NCI-H2081 (cell line): ENCODE results near the gene LIG4.
A peak's percentile ranks its signal among the peaks of the same experiment; 100 is the strongest.
"Not testable (repeated sequence)": the region's sequence is repeated elsewhere in the genome, so short reads cannot be mapped to it uniquely, and the experiment has no call there.

Source experiments
- DNase-seq, 2 experiments: peaks; one replicate each; lab custom pipeline; 2025; lab: John Stamatoyannopoulos, UW

LIG4 gene

DNA sequence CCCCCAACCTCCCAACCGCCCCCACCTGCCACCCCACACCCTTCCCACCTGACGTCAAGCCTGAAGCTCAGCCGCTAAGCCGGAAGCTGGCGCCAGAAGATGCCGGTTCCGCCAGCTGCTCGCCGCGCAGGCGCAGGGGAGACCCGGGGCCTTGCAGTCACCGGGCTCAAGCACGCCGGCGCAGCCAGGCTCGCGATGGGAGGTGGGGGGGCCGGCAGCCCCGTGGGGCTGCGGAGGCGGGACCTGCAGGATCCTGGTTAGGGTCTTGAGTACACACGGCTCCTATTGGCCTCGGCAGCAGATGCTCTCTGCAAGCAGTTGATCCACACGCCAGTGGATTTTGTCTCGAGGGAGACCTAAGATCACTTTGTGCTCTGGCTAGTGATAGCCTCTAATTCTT is at the start of gene LIG4:
Gene LIG4 (minus strand): TSS at position 101 of the 400 bp plus-strand sequence. CDS start 4,268 bp downstream, outside the sequence.
- peak; percentile 93 to 96 for DNase-seq

DNA sequence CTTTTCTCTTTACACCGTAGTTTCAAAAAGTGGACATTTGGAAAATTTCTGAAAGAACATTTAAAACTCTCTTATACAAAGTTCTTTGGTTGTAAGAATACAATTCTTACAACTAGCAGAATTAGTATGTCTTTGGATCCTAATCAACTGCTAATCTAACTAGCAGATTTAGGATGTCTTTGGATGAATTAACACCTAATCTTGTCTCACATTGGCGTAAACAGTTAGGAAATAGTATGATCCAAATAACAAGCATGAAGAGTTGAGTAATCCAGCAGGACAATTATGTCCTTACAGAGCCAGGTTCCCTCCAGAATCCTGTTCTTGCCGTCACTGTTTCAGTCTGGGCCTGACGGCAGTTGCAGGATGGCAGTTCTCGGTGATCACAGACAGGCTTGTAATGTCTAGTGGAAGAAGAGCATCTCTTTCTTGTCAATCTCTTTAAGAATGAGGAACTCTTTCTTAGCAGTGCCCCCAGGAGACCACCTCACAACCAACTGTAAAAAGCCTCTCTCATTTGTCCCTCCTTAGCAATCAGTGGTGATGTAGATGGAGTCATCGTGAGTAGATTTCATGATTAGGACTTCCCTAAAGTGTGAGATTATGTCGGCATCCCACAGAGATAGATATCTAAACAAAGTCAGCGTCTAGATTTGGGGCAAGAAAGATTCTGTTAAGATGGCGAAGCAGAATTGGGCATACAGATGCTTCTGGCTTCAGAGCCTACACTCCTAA is 48.5 kb upstream of the LIG4 start:
- DNase-seq: no peak

DNA sequence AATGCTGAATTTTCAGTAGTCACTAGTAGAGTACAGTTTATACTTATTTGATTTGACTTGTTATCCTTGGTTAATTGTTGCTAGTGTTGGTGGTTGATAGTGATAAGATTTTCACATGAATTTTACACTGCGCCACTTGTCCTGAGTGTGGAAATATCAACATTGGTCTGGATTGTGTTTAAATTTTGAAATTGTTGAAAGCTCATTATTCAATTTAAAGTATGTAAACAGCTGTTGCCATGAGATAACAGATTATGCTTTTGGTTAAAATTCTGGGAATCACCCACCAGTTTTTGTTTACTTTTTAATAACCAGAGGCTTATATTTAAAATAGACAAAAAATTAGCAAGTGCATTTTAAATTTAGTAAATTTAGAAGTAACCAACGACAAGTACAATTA is 41.9 kb upstream of the LIG4 start:
- DNase-seq: no peak

DNA sequence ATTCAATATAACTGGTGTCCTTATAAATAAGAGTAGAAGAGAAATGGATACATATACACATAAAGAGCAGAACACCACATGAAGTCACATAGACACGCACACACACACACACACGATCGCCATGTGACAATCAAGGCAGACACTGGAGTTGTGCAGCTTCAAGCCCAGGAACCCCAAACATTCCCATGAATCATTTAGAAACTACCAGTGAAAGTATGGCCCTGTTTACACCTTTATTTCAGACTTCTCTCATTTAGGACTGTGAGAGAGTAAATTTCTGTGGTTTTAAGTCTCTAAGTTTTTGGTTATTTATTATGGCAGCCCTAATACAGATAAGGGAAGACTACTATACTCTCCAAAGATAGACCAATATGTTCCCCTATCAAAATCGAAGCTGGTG is 33.8 kb upstream of the LIG4 start:
- no peak for DNase-seq

DNA sequence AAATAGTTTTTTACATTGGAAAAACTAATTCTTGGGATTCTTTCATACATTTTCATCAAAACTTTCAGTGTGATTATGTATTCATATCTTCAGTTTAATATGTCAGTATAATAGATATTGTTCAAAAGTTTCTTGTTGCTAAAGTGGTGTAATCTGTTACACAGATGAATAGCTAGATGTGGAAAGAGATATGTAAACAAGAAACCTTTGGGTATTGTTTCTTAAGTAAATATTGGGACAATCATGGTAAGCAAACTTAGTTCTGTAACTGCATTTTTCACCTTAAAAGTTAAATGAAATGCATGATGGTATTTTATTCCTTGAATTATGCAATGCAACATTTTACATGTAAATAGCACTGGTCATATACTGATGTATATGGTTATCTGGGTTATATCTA is 15.0 kb upstream of the LIG4 start:
- no peak for DNase-seq

DNA sequence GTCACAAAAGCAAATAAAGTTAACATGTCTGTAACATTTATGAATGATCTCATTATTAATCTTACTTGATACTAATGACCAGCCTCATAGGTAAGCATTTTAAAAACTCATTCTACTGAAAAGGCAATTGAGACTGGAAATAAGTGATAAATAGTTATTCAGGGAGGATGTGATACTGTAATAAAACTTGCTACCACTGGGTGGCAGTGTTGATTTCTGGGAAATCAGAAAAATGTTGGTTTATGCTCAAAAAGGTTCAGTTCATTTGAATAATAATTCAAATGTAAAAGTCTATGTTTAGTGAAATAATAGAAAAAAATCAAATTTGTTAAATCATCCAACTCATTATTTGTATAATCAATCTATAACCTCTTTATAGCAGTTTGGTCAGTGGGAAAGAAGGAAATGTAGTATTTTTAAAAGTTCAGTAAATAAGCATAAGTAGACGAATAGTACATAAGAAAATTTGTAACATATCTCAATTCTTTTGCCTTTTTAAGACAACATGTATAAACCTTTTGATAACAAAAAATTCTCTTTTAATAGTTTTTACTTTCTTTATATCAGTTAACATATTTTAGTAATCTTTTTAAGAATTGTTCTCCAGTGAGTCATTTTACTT is 12.4 kb upstream of the LIG4 start:
- peak; percentile 31 to 51 for DNase-seq

DNA sequence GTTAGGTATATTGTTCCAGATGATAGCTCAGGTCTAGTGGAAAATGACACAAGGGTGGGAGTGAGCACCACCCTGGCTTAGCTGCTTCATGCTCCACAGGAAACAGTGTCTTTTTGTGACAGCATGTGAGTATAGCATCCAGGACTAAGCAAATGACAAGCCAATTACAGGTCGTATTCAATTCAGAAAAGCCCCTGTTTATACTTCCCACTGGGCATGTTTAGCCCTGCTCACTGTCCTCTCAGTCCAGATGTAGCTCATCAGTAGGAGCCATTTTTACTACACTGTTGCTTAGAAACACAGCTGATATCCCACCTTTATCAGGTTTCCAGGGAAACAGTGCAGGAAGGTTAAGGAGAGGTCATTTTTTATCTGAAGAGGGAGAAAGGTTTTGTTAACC is 10.8 kb upstream of the LIG4 start:
- peak in 1 of 2 experiments; percentile 60 for DNase-seq

DNA sequence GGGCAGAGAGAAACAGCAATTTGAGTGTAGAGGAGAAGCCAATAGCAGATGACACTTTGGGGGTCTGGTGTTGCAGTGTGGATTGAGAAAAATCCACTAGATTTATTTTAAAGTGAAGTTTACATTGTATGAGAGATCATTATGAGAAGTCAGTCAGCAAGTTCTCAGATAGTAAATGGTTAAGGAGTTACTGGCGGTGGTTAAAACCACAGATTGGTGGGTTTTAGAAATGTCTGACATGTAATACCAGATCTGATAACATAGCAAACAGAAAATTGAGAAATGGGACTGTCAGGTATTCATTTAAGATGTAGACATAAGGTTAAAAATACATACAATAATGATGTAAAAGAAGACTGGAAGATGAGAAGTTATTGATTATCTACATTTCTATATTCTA is 10.1 kb upstream of the LIG4 start:
- DNase-seq: no peak

DNA sequence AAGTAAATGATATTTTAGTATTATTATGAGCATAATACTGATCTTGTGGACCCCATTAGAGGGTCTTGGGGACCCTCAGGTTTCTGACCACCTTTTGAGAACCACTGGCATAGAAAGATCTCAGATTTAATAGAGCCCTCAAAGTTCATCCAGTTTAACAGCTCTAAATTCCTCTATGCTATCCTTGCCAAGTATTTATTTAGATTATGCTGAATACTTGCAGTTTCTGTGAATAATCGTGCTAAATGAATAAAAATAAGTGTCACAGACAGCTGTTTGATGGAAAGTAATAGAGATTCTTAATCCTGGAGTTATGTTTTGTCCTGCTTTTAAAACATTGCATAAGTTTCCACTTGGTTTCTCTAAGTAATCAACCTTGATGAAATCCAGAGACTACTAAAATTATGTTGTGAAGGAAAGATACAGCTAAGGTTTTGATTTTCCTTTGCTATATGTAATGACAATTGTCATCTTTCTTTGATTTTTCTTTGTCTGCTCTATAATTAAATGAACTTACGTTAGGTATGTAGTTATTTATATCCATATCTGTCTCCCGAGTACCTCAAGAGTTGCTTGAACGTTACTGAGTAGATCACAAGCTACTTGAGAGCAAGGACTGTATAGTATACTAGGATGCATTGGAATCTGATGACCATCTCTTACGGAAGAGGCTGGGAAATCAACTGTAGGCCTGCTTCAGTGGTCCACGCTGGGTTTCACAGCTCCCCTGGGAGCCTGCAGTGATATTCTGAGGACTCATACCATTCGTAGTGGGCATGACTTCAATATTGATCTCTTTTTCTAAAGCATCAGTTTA is 8.6 kb upstream of the LIG4 start:
- DNase-seq: no peak

DNA sequence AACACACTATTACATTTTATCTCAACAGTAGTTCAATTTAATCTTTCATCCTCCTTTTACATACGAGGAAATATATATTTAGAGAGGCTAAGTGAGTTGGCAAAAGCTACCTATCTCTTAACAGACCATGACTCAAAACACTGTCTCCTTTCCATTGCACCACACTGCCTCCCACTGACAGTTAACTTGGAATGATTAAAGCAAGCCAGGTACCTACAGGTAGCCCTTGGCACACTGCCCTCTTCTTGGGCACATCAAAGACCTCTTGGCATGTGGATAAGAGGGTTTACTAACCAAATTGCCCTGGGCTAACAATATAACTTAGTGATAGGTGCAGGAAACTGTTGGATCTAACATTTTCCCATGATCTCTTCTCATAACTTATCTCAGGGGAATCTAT is 4.7 kb upstream of the LIG4 start:
- DNase-seq: peak; percentile 25 to 56

DNA sequence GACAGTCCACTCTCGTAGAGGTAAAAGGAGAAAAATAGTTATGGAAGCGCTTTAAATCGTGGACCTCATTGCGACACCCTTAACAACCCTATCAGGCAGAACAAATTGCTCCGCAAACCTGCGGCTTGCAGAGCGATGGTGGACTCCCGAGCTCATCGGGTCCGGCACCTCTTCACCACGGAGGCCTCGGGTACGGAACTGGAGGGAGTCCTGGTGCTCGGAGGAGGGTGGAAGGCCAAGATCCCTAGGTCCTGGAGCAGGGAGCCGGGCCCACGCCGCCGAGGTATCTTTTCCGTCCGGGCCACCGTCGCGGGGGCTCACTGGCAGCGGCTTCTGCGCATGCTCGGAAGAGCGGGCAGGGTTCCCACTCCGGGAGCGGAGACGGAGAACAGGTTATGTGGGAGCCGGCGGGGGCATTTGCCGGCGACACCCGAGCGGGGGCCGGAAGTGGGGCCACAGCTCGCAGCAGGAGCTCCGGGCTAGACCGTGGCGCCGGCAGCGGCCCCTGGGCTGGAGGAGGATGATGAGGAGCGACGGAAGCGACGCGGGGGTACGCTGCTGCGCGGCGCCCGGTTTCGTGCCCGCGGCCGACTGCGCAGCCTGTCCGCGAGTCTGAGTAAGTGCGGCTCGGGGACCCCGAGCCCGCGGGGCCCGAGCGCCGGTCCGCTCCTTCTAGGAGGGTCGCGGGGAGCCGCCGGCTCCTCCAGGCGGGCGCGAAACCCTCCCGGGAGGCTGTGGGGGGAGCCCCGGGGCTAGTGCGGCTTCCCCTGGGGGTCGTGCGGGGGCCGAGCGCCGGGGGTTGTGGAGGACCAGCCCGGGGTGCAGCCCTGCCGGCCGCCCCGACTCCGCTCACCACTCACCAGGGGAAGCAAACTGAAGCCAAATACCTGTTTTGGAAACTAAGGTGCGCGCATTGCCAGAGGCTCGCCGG is 3.0 kb upstream of the LIG4 start, which contains the start of gene ABHD13:
Gene ABHD13 (plus strand): TSS at position 349 of the 931 bp plus-strand sequence. CDS start 10,827 bp downstream, outside the sequence.
- peak; percentile 92 to 95 for DNase-seq

DNA sequence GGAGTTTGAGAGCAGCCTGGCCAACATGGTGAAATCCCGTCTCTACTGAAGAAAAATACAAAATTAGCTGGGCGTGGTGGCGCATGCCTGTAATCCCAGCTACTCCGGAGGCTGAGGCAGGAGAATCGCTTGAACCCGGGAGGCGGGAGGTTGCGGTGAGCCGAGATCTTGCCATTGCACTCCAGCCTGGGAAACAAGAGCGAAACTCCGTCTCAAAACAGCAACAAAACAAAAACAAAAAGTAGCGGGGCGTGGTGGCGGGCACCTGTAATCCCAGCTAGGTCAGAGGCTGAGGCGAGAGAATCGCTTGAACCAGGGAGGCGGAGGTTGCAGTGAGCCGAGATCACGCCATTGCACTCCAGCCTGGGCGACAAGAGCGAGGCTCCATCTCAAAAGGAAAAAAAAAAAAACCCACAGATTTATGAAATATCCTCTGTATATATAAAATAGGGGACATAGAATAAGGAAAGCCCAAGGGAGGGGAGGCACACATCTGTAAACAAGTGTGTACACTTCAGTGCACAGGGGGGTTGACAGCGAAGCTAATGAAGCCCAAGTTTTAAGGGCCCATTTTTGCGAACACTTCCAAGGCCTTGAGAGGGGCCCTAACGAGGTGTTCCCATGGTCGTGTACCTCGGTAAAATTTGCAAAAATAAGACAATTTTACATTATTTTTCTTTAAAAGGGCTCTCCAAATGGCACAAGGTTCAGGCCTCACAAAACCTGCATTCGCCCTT is 2.1 kb upstream of the LIG4 start:
- DNase-seq: not testable (repeated sequence)

DNA sequence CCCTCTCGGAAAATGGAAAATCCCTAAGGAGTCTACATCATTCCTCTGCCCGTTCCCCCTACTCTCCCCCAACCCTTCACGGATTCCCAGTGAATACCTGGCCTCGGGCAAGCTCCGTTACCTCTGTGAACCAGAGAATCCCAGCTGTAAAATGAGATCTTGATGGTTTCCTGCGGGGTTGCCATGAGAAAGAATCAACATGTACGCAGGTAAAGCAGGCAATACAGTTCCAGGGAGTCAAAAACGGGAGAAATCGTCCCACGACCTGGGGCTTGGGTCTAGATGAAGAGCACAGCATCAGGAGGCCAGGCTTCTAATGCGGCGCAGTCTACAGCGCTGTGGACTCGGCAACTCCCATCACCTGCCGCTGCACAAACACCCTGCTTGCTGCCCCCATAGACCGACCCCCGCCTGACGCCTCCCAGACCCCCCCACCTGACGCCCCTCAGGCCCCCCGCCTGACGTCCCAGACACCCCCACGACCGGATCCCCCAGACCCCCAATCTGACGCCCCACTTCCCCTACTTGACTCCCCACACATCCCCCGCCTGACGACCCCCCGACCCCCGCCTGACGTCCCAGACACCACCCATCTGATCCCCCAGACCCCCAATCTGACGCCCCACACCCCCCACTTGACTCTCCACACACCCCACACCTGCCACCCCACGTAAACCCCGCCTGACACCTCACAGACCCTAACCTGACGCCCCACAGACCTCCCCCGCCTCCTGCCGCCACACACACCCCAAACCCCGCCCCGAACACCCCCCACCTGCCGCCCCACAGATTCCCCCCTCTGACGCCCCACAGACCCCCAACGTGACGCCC is 680 bp downstream of the LIG4 start:
- DNase-seq: peak; percentile 20 to 50

DNA sequence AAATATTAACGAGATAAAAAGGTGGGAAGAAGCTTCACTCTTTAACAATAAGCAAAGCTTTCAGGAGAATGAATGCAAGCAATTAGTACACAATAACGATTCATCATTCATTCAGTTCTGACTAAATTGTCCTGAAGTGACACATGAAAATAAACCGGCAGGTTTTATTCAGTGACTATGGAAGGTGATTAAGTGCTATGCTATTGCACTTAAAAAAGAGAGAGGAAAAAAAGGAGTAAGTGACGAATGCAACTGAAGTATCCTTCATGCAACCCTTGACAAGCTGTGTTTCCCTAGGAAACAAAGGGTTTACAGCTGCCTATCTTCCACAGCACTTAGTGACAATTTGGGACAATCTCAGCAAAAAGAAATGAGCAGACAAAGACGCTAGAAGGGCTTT is 1.4 kb downstream of the LIG4 start:
- DNase-seq: peak in 1 of 2 experiments; percentile 6

DNA sequence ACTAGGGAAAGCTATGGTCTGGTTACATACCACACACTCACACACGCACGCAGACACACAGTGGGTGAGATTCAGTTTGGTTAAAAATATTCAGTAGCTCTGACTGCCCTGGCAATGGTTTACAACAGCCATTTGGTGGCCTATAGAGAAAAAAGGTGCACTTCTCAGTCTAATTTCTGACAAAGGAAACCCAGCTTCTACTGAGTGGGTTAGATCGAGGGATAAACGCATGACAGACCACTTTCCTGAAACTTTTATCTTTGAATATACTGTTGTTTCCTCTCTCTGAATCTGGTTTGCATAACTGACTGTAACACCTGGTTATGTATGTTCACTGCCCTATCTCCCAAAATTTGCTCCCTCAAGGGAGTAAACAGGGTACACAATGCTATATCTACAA is 2.5 kb downstream of the LIG4 start:
- DNase-seq: no peak

DNA sequence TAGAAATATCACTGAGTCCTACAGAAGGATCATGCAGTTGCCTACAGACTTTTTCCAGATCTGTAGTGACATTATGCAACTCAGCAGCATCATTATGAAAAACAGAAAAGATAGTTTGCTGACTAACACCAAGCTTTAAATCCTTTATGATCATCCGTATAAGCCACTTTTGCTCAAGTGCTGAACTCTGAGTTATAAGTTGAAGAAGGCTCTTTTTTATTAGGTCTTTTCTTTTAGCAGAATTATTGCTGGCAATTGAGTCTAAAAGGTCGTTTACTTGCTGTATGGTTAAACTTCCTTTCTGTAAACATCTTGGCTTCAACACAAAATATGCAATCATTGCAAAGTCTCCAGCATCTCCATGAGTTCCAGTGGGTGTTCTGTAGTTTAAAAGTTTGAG is 4.8 kb downstream of the LIG4 start:
- no peak for DNase-seq

DNA sequence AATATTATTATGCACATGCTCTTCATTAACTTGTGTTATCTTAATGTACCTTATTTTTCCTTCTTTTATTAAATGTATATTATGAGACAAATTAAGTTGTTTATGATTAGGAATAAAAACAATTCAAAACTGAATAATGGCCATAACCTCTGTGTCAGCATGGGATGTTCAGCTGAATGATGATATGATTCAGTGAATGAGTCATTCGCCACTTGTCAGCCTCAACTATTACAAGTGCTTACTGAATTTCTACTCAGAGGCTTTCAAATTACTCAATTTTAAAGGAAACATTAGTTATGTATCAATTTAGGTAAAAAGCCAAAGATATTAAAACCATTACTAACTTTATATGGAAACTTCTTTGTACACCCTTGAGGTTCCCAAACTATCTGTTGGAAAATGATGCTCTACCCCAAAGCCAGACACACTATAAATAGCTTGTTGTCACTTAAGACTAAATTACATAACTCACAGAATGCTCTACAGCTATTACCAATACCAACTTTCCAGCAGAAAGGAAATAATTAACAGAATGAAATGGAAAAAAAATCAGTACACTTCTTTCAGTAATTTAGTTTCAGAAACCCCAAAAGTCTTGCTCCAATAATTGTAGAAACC is 14.4 kb downstream of the LIG4 start:
- no peak for DNase-seq

DNA sequence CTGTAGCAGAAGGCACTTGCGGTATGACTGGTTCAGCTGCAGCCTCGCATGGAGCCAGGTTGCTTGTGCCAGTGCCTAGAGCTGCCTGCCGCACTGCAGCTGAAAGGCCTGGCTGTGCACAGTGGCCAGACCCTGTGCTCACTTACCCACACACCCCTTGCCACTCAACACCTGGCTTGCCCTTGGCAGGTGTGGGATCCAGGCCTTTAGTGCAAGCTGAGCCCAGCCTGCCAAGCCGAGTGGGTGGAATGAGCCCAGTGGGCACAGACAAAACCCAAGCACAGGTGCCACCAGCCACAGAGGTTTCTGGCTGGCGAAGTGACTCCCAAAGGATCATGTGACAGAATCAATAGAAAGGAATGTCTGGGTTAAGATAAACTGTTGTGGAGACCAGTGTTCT is 19.5 kb downstream of the LIG4 start:
- no peak for DNase-seq

DNA sequence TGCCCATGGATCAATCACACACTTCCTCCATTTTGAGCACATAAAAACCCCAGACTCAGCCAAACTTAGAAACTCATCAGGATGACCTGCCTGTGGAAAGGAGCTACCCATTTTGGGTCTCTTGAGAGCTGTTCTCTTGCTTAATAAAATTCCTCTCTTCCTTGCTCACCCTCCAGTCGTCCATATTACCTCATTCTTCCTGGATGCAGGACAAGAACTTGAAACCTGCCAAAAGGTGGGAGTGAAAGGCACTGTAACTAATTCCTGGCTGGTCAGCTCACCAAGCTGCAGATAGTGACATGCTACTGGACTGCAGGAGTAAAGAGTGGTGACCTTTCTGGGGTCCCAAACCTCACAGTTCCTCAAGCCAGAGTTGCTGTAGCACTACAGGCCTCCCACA is 20.2 kb downstream of the LIG4 start:
- DNase-seq: no peak
